Suprapubic skin (tissue), 4 donors: ENCODE results near the gene ARTN.

Experiments
- EP300 ChIP-seq: sonication (generic); formaldehyde crosslinking; IDR thresholded peaks from one replicate; pipeline ENCODE4 v1.6.1; 2017; ENCODE audit warnings: antibody characterized with exemption
- POLR2A ChIP-seq, 2 donors: fragments of 450-650 bp; IDR thresholded peaks; one replicate each; pipeline ENCODE4 v1.6.1; 2017; ENCODE audit warnings: antibody characterized with exemption in 2 of 2, mild to moderate bottlenecking in 2 of 2, moderate library complexity in 2 of 2
- POLR2AphosphoS5 ChIP-seq, 3 donors: sonication (generic); formaldehyde crosslinking; IDR thresholded peaks; one replicate each; pipeline ENCODE4 v1.6.1; 2017; ENCODE audit warnings: antibody characterized with exemption in 3 of 3
- TF ChIP-seq, protein P1 (sequence below), 2 donors: fragments of 200-600 bp in 1 of 2; fragments of 450-650 bp in 1 of 2; sonication (generic) in 1 of 2; IDR thresholded peaks; one replicate each; pipeline ENCODE4 v1.5.1; 2016 to 2019; ENCODE audit warnings: antibody characterized with exemption in 2 of 2, mild to moderate bottlenecking in 1 of 2, moderate library complexity in 1 of 2

DNA sequence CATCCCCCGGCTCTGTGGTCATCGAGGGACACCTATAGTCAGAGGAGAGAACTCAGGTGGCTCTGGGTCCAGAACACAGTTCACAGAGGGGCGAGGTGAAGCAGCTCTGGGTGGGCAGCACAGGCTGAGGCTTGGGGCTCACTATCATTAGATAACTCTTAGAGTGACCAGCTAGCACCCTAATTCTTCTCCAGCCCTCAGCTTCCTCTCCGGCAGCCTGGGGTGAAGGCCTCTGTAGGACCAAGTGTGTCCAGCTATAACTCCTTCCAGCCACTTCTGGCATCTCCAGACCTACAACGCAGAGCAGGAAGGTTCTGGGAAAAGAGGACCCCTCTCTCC, 1.4 kb downstream of the ARTN start:
- TF ChIP-seq POLR2AphosphoS5 (IDR thresholded peaks at IDR 0.05) = no peak
- TF ChIP-seq, protein P1, sequence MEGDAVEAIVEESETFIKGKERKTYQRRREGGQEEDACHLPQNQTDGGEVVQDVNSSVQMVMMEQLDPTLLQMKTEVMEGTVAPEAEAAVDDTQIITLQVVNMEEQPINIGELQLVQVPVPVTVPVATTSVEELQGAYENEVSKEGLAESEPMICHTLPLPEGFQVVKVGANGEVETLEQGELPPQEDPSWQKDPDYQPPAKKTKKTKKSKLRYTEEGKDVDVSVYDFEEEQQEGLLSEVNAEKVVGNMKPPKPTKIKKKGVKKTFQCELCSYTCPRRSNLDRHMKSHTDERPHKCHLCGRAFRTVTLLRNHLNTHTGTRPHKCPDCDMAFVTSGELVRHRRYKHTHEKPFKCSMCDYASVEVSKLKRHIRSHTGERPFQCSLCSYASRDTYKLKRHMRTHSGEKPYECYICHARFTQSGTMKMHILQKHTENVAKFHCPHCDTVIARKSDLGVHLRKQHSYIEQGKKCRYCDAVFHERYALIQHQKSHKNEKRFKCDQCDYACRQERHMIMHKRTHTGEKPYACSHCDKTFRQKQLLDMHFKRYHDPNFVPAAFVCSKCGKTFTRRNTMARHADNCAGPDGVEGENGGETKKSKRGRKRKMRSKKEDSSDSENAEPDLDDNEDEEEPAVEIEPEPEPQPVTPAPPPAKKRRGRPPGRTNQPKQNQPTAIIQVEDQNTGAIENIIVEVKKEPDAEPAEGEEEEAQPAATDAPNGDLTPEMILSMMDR (IDR thresholded peaks at IDR 0.05) = no peak
- TF ChIP-seq EP300 = no peak
- TF ChIP-seq POLR2A (IDR thresholded peaks at IDR 0.05) = no peak
